HUES64 (cell line): ENCODE results near the gene PLOD1.

Experiments
- H3K27ac ChIP-seq: 2 replicates; pipeline ENCODE4 v1.7.0; 2013; ENCODE audit warnings: low read depth, low read length, inconsistent platforms
- H3K27me3 ChIP-seq: 2 replicates; pipeline ENCODE4 v1.6.1; 2013; ENCODE audit warnings: mild to moderate bottlenecking, low read length; ENCODE audit not compliant: insufficient read depth
- H3K36me3 ChIP-seq: 2 replicates; pipeline ENCODE4 v1.6.1; 2013; ENCODE audit warnings: mild to moderate bottlenecking, low read length; ENCODE audit not compliant: insufficient read depth
- H3K4me1 ChIP-seq: 2 replicates; pipeline ENCODE4 v1.6.1; 2013; ENCODE audit warnings: mild to moderate bottlenecking, low read length, moderate library complexity; ENCODE audit not compliant: insufficient read depth
- H3K4me3 ChIP-seq: 2 replicates; pipeline ENCODE4 v1.5.1; 2013; ENCODE audit warnings: mild to moderate bottlenecking, low read length, moderate library complexity
- H3K9ac ChIP-seq: 2 replicates; pipeline ENCODE4 v1.6.1; 2013; ENCODE audit warnings: mild to moderate bottlenecking, low read depth, low read length
- H3K9me3 ChIP-seq: 2 replicates; pipeline ENCODE4 v1.6.1; 2013; ENCODE audit warnings: low read depth, low read length; ENCODE audit not compliant: insufficient read depth
- WGBS: fragments of 150-250, 120-280 bp; methylation state at CpG from one replicate; pipeline ENCODE4 v1.1.7; 2013; ENCODE audit warnings: missing lambda C conversion rate; 5-methylcytosine and 5-hydroxymethylcytosine counted together

Gene PLOD1

GRCh38 chr1:12009318-12009947 is 74.9 kb downstream of the PLOD1 start:
- Histone ChIP-seq H3K36me3 (peaks cover 79% of the 10 kb centered on the region), H3K9me3 (no peaks in the 10 kb centered on the region), H3K27me3 (no peaks in the 10 kb centered on the region), H3K4me3 (no peak overlapping the region), H3K27ac (no peak overlapping the region), H3K4me1 (no peaks in the 10 kb centered on the region), H3K9ac (no peak overlapping the region)
- WGBS: 95% methylated on average over 9 of the region's 9 CpGs

GRCh38 chr1:12010746-12011570 is 76.4 kb downstream of the PLOD1 start:
- H3K9ac ChIP-seq: no peak overlapping the region
- no peaks in the 10 kb centered on the region for H3K9me3 ChIP-seq
- peaks cover 64% of the 10 kb centered on the region for H3K36me3 ChIP-seq
- H3K4me1 ChIP-seq: no peaks in the 10 kb centered on the region
- no peak overlapping the region for H3K27ac ChIP-seq
- no peak overlapping the region for H3K4me3 ChIP-seq
- WGBS: 96% methylated on average over 16 of the region's 16 CpGs
- H3K27me3 ChIP-seq: no peaks in the 10 kb centered on the region

DNA sequence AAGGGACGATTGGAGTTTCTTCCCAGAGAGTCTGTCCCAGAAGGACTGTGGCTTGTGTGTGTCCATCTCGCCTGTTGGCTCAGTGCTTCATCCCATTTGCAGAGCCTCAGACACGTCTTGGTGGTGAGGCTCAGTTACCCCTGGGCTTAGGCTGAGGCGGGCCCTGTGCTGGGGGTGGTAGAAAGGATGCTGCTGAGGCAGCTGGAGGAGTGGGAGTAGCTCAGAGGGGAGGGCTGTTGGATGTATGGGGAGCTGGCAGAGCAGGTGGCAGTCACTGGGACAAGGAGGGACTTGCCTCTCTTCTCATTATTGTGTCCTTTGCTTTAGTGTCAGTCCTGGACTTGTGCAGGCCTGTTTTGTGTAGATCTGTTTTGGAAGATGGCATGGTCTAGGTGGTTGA is 77.5 kb downstream of the PLOD1 start:
- no peak overlapping the region for H3K4me3 ChIP-seq
- no peaks in the 10 kb centered on the region for H3K9me3 ChIP-seq
- no peak overlapping the region for H3K9ac ChIP-seq
- no peaks in the 10 kb centered on the region for H3K4me1 ChIP-seq
- H3K36me3 ChIP-seq: peaks cover 54% of the 10 kb centered on the region
- no peaks in the 10 kb centered on the region for H3K27me3 ChIP-seq
- WGBS: 91% methylated on average over 4 of the region's 4 CpGs
- H3K27ac ChIP-seq: no peak overlapping the region

DNA sequence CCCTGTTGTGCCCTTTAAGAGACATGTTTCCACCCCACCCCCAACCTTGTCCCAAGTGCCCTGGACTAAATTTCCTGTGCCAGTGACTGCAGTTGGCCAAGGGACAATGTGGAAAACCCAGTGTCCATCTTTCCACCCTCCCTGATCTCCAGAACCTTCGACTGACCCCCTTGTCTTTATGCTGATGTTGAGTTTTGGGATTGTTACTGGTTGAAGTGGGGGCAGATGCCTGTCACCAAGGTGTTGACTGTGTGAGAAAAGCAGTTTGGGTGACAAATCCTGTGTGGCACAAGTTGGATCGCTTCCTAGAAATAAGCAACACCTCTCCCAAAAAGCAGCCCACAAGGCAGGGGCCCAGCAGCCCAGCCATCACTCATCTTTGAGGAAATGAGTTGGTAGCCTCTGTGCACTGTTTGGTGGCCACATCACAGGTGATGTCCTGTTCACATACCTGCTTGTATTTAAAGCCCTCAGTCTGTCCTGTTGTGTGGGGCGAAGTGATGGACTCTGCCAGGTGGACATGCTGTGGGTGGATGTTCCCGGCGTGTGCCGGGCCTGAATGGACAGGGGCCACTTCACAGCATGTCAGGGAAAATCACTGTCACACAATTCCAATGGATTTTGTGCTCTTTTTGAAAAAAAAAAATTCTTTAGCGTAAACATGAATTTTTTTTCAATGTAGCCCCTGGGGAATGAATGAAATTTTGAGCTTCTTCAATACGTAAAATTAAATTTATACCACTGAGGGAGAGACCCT is 78.2 kb downstream of the PLOD1 start:
- no peaks in the 10 kb centered on the region for H3K27me3 ChIP-seq
- H3K9me3 ChIP-seq: no peaks in the 10 kb centered on the region
- H3K27ac ChIP-seq: no peak overlapping the region
- WGBS: 95% methylated on average over 8 of the region's 8 CpGs
- no peaks in the 10 kb centered on the region for H3K4me1 ChIP-seq
- no peak overlapping the region for H3K4me3 ChIP-seq
- H3K36me3 ChIP-seq: peaks cover 46% of the 10 kb centered on the region
- no peak overlapping the region for H3K9ac ChIP-seq

DNA sequence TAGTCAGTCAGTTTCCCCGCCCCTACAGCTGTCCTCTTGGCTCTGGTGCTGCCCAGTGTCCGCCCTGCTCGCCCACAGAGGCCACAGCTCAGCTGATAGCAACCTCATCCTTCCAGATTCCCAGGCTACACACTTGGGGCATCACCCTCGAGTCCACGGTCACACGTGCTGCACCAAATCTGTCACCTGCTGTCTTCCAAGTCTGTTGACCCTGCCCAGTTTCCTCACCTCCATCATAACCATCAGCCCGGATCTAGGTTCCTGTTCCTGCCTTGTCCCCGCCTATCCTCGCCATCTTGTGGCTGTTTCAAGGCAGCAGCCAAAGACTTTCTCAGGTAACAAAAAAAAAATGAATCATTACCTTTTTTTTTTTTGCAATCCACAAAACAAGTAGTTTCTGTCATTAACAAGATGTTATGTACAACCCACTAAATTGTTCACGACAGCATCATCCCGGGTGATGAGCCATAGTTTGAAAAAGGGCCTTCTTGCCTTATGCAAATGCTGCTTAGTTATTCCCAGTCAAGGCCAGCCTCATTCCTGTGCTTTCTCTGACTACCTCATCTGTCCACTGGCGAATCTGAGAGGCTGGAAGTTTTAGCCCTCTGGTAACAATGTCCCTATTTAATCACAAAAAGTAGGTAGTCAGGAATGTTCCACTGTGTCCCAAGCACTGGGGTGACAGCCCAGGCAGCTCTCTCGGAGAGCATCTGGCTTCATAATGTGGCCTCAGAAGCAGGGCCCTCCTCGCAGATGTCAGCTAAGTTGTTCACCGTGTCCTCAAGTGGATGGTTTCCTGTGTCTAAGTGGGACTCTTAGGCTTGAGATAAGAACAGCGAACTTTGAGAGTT is 79.8 kb downstream of the PLOD1 start:
- WGBS: 89% methylated on average over 16 of the region's 16 CpGs
- Histone ChIP-seq H3K4me1 (no peaks in the 10 kb centered on the region), H3K9me3 (no peaks in the 10 kb centered on the region), H3K9ac (no peak overlapping the region), H3K27me3 (no peaks in the 10 kb centered on the region), H3K27ac (no peak overlapping the region), H3K36me3 (peaks cover 40% of the 10 kb centered on the region), H3K4me3 (no peak overlapping the region)

- Histone ChIP-seq H3K27me3 (no peaks in the 10 kb centered on the region), H3K9ac (no peak overlapping the region), H3K4me1 (no peaks in the 10 kb centered on the region), H3K9me3 (no peaks in the 10 kb centered on the region), H3K36me3 (peaks cover 33% of the 10 kb centered on the region), H3K4me3 (no peak overlapping the region), H3K27ac (no peak overlapping the region)
- WGBS: 92% methylated on average over 10 of the region's 10 CpGs
Observed at GRCh38 chr1:12015001-12015491, 80.5 kb downstream of the PLOD1 start.

DNA sequence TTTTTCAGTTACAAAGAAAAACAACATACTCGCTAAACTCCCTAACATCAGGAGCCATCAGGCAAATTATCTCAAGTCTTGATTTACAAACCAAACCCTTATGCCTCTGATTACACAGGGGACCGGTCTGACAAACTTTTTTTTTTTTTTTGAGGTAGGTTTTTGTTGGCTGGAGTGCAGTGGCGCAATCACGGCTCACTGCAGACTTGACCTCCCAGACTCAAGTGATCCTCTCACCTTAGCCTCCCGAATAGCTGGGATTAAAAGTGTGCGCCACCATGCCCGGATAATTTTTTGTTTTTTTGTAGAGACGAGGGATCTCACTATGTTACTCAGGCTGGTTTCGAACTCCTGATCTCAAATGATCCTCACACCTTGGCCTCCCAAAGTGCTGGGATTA is 81.0 kb downstream of the PLOD1 start:
- Histone ChIP-seq H3K36me3 (peaks cover 28% of the 10 kb centered on the region), H3K4me1 (no peaks in the 10 kb centered on the region), H3K27ac (no peak overlapping the region), H3K9me3 (no peaks in the 10 kb centered on the region), H3K9ac (no peak overlapping the region), H3K27me3 (no peaks in the 10 kb centered on the region), H3K4me3 (no peak overlapping the region)
- WGBS: 96% methylated on average over 8 of the region's 9 CpGs

DNA sequence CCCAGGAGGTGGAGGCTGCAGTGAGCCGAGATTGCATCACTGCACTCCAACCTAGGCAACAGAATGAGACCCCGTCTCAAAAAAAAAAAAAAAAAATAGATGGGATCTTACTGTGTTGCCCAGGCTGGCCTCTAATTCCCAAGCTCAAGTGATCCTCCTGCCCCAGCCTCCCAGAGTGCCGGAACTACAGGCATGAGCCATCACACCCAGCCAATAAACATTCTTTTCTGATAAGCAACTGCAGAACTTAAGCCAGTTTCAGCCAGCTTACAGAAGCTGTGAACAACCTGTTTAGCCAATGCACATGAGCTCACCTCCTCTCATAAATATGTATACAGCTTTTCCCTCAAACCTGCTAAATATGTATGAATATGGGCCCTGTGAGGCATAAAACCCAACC is 81.7 kb downstream of the PLOD1 start:
- Histone ChIP-seq H3K36me3 (peaks cover 22% of the 10 kb centered on the region), H3K27ac (no peak overlapping the region), H3K4me3 (no peak overlapping the region), H3K27me3 (no peaks in the 10 kb centered on the region), H3K9ac (no peak overlapping the region), H3K9me3 (no peaks in the 10 kb centered on the region), H3K4me1 (no peaks in the 10 kb centered on the region)
- 97% methylated on average over 3 of the region's 3 CpGs for WGBS

DNA sequence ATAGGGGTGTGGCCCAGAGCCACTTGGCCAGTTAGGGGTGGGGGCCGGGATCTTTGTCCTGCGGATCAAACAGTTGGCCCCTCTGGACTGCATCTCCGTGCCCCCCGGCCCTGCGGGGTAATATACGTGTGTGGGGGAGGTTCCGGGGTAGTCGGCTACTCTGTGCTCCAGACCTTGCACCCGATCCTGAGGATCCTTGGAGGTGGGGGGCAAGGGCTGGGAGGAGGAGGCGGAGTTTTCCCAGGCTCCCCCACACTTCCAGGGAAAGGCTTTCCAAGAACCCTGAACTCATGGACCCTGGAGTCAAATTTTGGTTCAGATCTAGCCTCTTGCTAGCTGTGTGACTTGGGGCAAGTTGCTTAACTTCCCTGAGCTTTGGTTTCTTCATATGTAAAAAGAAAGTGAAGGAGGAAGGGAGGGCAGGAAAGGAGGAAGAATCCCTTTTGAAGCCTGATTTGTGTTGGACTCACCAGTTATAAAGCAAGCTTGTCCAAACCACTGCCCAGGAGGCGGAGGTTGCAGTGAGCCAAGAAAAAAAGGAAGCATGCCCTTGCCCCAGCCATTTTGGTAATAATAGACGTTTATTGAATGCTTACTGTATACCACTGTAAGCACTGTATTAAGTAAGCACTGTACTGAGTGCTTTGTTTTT is 85.5 kb downstream of the PLOD1 start:
- Histone ChIP-seq H3K27me3 (no peaks in the 10 kb centered on the region), H3K9me3 (no peaks in the 10 kb centered on the region), H3K36me3 (peaks cover 28% of the 10 kb centered on the region), H3K27ac (peak overlapping the region; percentile 85), H3K4me3 (peak overlapping the region; percentile 83), H3K9ac (peak overlapping the region; percentile 85), H3K4me1 (no peaks in the 10 kb centered on the region)
- WGBS: 20% methylated on average over 12 of the region's 12 CpGs

DNA sequence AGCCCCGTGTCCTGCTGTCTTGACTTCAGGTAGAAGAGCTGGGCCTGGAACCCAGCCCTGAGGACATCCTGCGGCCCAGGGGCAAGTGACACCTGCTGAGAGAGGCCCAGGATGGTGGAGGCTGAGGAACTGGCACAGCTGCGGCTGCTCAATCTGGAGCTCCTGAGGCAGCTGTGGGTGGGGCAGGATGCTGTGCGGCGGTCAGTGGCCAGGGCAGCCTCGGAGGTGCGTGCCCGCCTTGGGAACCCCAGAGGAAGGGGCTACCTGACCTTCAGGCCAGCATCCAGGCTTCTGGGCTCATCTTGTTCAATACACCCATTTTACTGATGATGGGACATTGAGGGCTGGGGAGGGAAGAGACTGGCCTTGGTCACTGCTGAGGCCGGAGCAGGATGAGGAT is 87.1 kb downstream of the PLOD1 start:
- WGBS: 94% methylated on average over 9 of the region's 9 CpGs
- Histone ChIP-seq H3K27me3 (no peaks in the 10 kb centered on the region), H3K4me3 (no peak overlapping the region), H3K9ac (no peak overlapping the region), H3K9me3 (no peaks in the 10 kb centered on the region), H3K4me1 (no peaks in the 10 kb centered on the region), H3K36me3 (peaks cover 43% of the 10 kb centered on the region), H3K27ac (no peak overlapping the region)
